Measurements from ENCODE around the gene RNU7-1. TPM values are rescaled to one million over a fixed set of nuclear protein-coding genes. Genes with fewer than 3 reads are reported as not detected.

RNU7-1 gene
- total RNA-seq, 6 donors from 2014 or later, result not detected

DNA sequence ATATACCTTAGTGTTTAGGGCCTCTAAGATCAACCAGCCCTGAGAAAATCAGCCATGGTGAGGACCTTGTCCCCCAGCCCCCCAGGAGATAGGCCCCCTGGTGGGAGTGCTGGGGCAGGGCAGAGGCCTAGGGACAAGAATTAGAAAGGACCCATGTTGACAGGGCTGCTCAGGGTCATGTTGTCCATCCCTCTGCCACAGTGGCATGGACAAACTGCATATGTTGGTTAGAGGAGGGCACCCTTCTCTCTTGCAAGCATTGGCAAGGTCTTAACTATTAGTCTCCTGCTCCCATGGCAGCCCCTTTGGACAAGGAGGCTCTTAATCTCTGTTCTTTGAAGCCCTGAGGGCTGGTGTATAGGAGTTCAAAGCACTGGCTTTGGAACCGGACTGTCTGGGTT, 6.8 kb downstream of the RNU7-1 start:
- 75% methylated on average over 1 of the region's 1 CpG; no CpG with 5 or more reads in 1 of the 2 donors for WGBS, 2 donors
- Histone ChIP-seq H3K9me3 (no peaks in the 10 kb centered on the region), H3K4me3 (peak overlapping the region in 1 of 4 donors; percentile 43), H3K4me1 (peaks cover 19 to 56% (median 43%) of the 10 kb centered on the region in 4 donors), H3K27ac (peak overlapping the region; percentile 81 to 97 (median 88)), H3K27me3 (no peaks in the 10 kb centered on the region), H3K36me3 (peaks cover 0 to 17% (median 4%) of the 10 kb centered on the region in 4 donors)
- no peak for TF ChIP-seq EP300 (IDR thresholded peaks at IDR 0.05)
- ATAC-seq (ENCODE audit: low FRiP score in 2 of 2), result no peak
- DNase-seq, result no peak

- Histone ChIP-seq H3K4me3 (peak within 1 kb of the TSS; percentile 5 to 54 (median 47)), H3K9me3 (no peaks in the 10 kb centered on the region), H3K36me3 (peaks cover 0 to 13% (median 9%) of the 10 kb centered on the region in 4 donors), H3K27ac (peak within 1 kb of the TSS; percentile 81 to 97 (median 88)), H3K4me1 (peaks cover 18 to 55% (median 41%) of the 10 kb centered on the region in 4 donors), H3K27me3 (no peaks in the 10 kb centered on the region)
- TF ChIP-seq POLR2AphosphoS5 (IDR thresholded peaks at IDR 0.05) (peak; percentile 67), CTCF (IDR thresholded peaks at IDR 0.05) (no peak), POLR2A (IDR thresholded peaks at IDR 0.05) (peak in 3 of 4 donors; percentile 36 to 85 (median 45)), EP300 (IDR thresholded peaks at IDR 0.05) (no peak)
- peak; percentile 60 to 72 for ATAC-seq (ENCODE audit: low FRiP score in 2 of 2)
- DNase-seq, result peak; percentile 82 to 92
- 64 to 72% methylated on average over 17 to 24 of the region's 25 CpGs for WGBS, 2 donors
These were observed 7.4 kb downstream of the RNU7-1 start, which contains the start of gene PTPN6 for GRCh38 chr12:6950811-6951540. Gene PTPN6 (plus strand): TSS chr12:6951356. CDS start chr12:6951513, 157 bp downstream.

DNA sequence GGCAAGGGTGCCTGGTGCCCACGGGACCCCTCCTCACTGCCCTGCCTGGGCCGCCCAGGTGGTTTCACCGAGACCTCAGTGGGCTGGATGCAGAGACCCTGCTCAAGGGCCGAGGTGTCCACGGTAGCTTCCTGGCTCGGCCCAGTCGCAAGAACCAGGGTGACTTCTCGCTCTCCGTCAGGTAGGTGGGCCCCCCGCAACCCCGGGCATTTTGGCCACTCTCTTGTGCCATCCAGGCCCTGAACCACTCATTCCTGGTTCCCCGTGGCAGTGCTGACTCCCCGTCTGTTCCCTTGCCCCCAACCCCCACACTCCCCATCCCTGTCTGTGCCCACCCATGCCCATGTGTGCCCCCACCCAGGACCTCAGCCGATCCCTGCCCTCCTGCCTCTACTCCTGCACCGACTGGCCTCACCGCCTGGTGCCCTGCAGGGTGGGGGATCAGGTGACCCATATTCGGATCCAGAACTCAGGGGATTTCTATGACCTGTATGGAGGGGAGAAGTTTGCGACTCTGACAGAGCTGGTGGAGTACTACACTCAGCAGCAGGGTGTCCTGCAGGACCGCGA, 8.0 kb downstream of the RNU7-1 start:
- Histone ChIP-seq H3K36me3 (peaks cover 0 to 12% (median 11%) of the 10 kb centered on the region in 4 donors), H3K4me3 (peak overlapping the region; percentile 5 to 54 (median 47)), H3K4me1 (peaks cover 19 to 56% (median 43%) of the 10 kb centered on the region in 4 donors), H3K9me3 (no peaks in the 10 kb centered on the region), H3K27ac (peak overlapping the region; percentile 81 to 97 (median 88)), H3K27me3 (no peaks in the 10 kb centered on the region)
- ATAC-seq (ENCODE audit: low FRiP score in 2 of 2) (no peak), DNase-seq (no peak)
- WGBS, 2 donors, result 71 to 94% methylated on average over 11 to 20 of the region's 20 CpGs
- TF ChIP-seq EP300 (IDR thresholded peaks at IDR 0.05), result no peak
- no peak for TF ChIP-seq CTCF (IDR thresholded peaks at IDR 0.05)
- no peak for TF ChIP-seq POLR2A (IDR thresholded peaks at IDR 0.05)
- no peak for TF ChIP-seq POLR2AphosphoS5 (IDR thresholded peaks at IDR 0.05)

- peak overlapping the region; percentile 81 to 97 (median 88) for H3K27ac ChIP-seq
- H3K36me3 ChIP-seq, result peaks cover 0 to 15% (median 9%) of the 10 kb centered on the region in 4 donors
- ATAC-seq (ENCODE audit: low FRiP score in 2 of 2), result no peak
- 64 to 75% methylated on average over 9 to 22 of the region's 22 CpGs for WGBS, 2 donors
- DNase-seq, result no peak
- TF ChIP-seq CTCF (IDR thresholded peaks at IDR 0.05), result no peak
- no peak for TF ChIP-seq POLR2A (IDR thresholded peaks at IDR 0.05)
- no peak for TF ChIP-seq POLR2AphosphoS5 (IDR thresholded peaks at IDR 0.05)
- no peak for TF ChIP-seq EP300 (IDR thresholded peaks at IDR 0.05)
- peak overlapping the region; percentile 5 to 54 (median 47) for H3K4me3 ChIP-seq
- H3K9me3 ChIP-seq, result no peaks in the 10 kb centered on the region
- peaks cover 19 to 59% (median 44%) of the 10 kb centered on the region in 4 donors for H3K4me1 ChIP-seq
- H3K27me3 ChIP-seq, result no peaks in the 10 kb centered on the region
These were observed 8.7 kb downstream of the RNU7-1 start for GRCh38 chr12:6952121-6952862.

Data from upper lobe of left lung (tissue), 6 donors.